RWPE2 (cell line): ENCODE measurements around the gene FRMPD2.
"Not testable (repeated sequence)": the region's sequence is repeated elsewhere in the genome, so short reads cannot be mapped to it uniquely, and the experiment has no call there.

Source experiments
- ATAC-seq: fragments of 200-7000 bp; cut with Tn5 transposase; 3 replicates; pipeline ENCODE4 v1.9.1; 2021; ENCODE audit warnings: low read depth
- DNase-seq: peaks from one replicate; pipeline ENCODE4 v3.0.0-alpha.2; 2020; ENCODE audit warnings: low spot score
- H3K27ac ChIP-seq: fragments of 450-650 bp; 2 replicates; pipeline ENCODE4 v1.5.1; 2017; ENCODE audit warnings: mild to moderate bottlenecking; ENCODE audit not compliant: poor library complexity, severe bottlenecking
- H3K27me3 ChIP-seq: fragments of 250-450 bp; sonication (Bioruptor Pico); 2 replicates; pipeline ENCODE4 v1.5.1; 2021; ENCODE audit warnings: mild to moderate bottlenecking, moderate library complexity; ENCODE audit not compliant: insufficient read depth, poor library complexity, severe bottlenecking
- H3K36me3 ChIP-seq: fragments of 250-450 bp; sonication (Bioruptor Pico); 2 replicates; pipeline ENCODE4 v1.5.1; 2020; ENCODE audit warnings: low read depth, mild to moderate bottlenecking, moderate library complexity
- H3K4me1 ChIP-seq: fragments of 250-450 bp; sonication (Bioruptor Pico); 2 replicates; pipeline ENCODE4 v1.5.1; 2021; ENCODE audit warnings: mild to moderate bottlenecking, moderate library complexity; ENCODE audit not compliant: insufficient read depth, poor library complexity, severe bottlenecking
- H3K4me3 ChIP-seq: fragments of 250-450 bp; sonication (Bioruptor Pico); 2 replicates; pipeline ENCODE4 v1.5.1; 2021; ENCODE audit warnings: mild to moderate bottlenecking, moderate library complexity; ENCODE audit not compliant: severe bottlenecking
- H3K9me3 ChIP-seq: fragments of 250-450 bp; sonication (Bioruptor Pico); 2 replicates; pipeline ENCODE4 v1.5.1; 2021; ENCODE audit warnings: mild to moderate bottlenecking, moderate library complexity; ENCODE audit not compliant: severe bottlenecking
- CTCF ChIP-seq: fragments of 450-650 bp; IDR thresholded peaks from one replicate; pipeline ENCODE4 v1.5.1; 2017; ENCODE audit warnings: mild to moderate bottlenecking, moderate library complexity; ENCODE audit not compliant: poor library complexity, severe bottlenecking

FRMPD2 gene

DNA sequence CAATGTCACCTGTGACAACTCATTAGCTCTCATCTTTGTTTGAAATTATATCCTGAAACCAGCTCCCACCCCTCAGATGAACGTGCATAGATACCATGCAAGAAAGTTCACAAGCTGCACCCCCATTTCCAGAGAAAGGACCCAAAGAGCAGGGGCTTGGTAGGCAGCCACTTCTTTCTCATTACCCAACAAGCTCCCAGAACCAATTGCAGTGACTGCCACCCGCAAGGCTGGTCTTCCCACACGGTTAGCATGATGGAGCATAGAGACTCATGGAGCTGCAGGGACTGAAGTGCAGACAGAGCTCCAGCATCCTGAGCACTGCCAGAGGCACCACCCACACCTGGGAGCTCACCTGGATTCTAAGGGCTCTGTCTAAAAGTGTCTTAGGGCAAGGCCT is 28.5 kb downstream of the FRMPD2 start:
- H3K36me3 ChIP-seq = no peaks in the 10 kb centered on the region
- no peak for DNase-seq
- no peak for ATAC-seq
- H3K27me3 ChIP-seq = no peaks in the 10 kb centered on the region
- H3K4me3 ChIP-seq = no peak overlapping the region
- no peak for TF ChIP-seq CTCF
- no peak overlapping the region for H3K27ac ChIP-seq
- H3K9me3 ChIP-seq = no peaks in the 10 kb centered on the region
- peaks cover 1% of the 10 kb centered on the region for H3K4me1 ChIP-seq

- H3K9me3 ChIP-seq, DNase-seq, H3K27ac ChIP-seq, H3K36me3 ChIP-seq, H3K27me3 ChIP-seq, H3K4me3 ChIP-seq, H3K4me1 ChIP-seq, ATAC-seq: not testable (repeated sequence)
Observed at GRCh38 chr10:48243921-48244320, 30.6 kb downstream of the FRMPD2 start.

DNA sequence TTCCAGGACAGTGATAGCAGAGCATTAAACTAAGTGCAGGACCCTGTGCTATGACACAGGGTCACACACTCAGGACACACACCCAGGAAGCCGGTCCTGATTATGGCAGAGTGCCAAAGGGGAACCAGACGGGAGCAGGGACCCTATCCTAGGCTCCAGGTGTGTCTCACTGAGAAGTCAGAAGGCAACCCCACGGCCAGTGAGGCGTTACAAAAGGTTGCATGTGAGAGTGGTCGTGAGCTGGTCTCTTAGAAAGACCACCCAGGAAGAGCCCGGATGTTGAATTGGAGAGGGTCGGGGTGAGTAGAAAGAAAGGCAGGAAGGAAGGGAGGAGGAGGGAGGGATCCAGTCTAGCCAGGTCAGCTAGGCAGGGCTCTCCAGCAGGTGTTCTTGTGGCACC is 31.0 kb downstream of the FRMPD2 start:
- no peaks in the 10 kb centered on the region for H3K36me3 ChIP-seq
- no peak overlapping the region for H3K4me3 ChIP-seq
- no peak overlapping the region for H3K27ac ChIP-seq
- H3K27me3 ChIP-seq = no peaks in the 10 kb centered on the region
- no peaks in the 10 kb centered on the region for H3K4me1 ChIP-seq
- DNase-seq (no peak), ATAC-seq (no peak)
- H3K9me3 ChIP-seq = no peaks in the 10 kb centered on the region
- no peak for TF ChIP-seq CTCF

GRCh38 chr10:48242171-48242904 is 32.2 kb downstream of the FRMPD2 start:
- no peak for TF ChIP-seq CTCF
- DNase-seq = no peak
- Histone ChIP-seq H3K27me3 (no peaks in the 10 kb centered on the region), H3K27ac (no peak overlapping the region), H3K4me3 (no peak overlapping the region), H3K9me3 (no peaks in the 10 kb centered on the region), H3K4me1 (no peaks in the 10 kb centered on the region), H3K36me3 (no peaks in the 10 kb centered on the region)
- no peak for ATAC-seq

GRCh38 chr10:48241332-48241731 is 33.2 kb downstream of the FRMPD2 start:
- no peak overlapping the region for H3K4me3 ChIP-seq
- no peak for ATAC-seq
- no peaks in the 10 kb centered on the region for H3K4me1 ChIP-seq
- H3K36me3 ChIP-seq = no peaks in the 10 kb centered on the region
- no peak for DNase-seq
- no peaks in the 10 kb centered on the region for H3K27me3 ChIP-seq
- H3K27ac ChIP-seq = no peak overlapping the region
- H3K9me3 ChIP-seq = no peaks in the 10 kb centered on the region
- TF ChIP-seq CTCF = no peak
